HEK293T (cell line): ENCODE data around the gene ITGAX.

Experiments
- BHLHE40 ChIP-seq: fragments of 450-650 bp; IDR thresholded peaks from 2 replicates; pipeline ENCODE4 v1.6.1; 2016; ENCODE audit warnings: mild to moderate bottlenecking, moderate library complexity, borderline replicate concordance
- FOXA1 ChIP-seq: fragments of 450-650 bp; IDR thresholded peaks from 2 replicates; pipeline ENCODE4 v1.6.1; 2016; ENCODE audit warnings: mild to moderate bottlenecking
- FOXK2 ChIP-seq: fragments of 450-650 bp; IDR thresholded peaks from 2 replicates; pipeline ENCODE4 v1.6.1; 2016; ENCODE audit warnings: mild to moderate bottlenecking
- NFRKB ChIP-seq: fragments of 450-650 bp; IDR thresholded peaks from 2 replicates; pipeline ENCODE4 v1.6.1; 2016; ENCODE audit warnings: mild to moderate bottlenecking, moderate library complexity
- SP1 ChIP-seq: fragments of 450-650 bp; IDR thresholded peaks from 2 replicates; pipeline ENCODE4 v1.6.1; 2017
- SUZ12 ChIP-seq: fragments of 450-650 bp; IDR thresholded peaks from 2 replicates; pipeline ENCODE4 v1.6.1; 2016; ENCODE audit warnings: mild to moderate bottlenecking
- TARDBP ChIP-seq: fragments of 450-650 bp; IDR thresholded peaks from 2 replicates; pipeline ENCODE4 v1.6.1; 2016

DNA sequence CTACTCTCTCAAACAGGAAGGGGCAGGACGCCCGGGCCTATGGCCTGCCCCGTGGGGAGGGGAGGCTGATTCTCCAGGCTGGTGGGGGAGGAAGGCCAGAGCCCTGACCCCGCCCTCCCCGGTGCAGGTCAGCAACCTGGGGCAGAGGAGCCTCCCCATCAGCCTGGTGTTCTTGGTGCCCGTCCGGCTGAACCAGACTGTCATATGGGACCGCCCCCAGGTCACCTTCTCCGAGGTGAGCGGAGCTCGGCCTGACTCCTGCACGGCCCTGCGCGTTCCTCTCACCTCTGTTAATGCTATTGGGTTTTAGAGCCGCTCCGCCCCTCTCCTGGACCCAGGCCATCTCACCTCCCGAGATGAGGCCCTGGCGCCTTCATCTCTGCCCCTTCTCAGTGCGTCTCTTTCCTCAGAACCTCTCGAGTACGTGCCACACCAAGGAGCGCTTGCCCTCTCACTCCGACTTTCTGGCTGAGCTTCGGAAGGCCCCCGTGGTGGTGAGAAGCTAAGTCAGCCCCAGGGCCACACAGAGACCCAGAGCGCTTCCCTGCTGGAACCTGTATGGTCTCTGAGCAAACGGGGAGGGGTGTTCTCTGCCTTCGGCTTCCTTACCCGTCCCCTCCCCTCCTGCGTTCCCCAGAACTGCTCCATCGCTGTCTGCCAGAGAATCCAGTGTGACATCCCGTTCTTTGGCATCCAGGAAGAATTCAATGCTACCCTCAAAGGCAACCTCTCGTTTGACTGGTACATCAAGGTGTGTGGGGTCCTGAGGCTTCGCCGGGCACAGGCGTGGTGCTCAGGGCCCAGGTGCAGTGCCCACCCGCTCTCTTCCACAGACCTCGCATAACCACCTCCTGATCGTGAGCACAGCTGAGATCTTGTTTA is 25.1 kb upstream of the ITGAX start:
- TF ChIP-seq SP1: no peak
- TF ChIP-seq BHLHE40: no peak
- no peak for TF ChIP-seq FOXA1
- no peak for TF ChIP-seq SUZ12
- TF ChIP-seq NFRKB: no peak
- no peak for TF ChIP-seq FOXK2
- no peak for TF ChIP-seq TARDBP
